KMS-11 (cell line): Measurements from ENCODE around the gene CHMP4A.
A peak's percentile ranks its signal among the peaks of the same experiment; 100 is the strongest.

Source experiments
- H2AFZ ChIP-seq: fragments of 200-600 bp; sonication (generic); 2 replicates; pipeline ENCODE4 v1.6.1; 2016; ENCODE audit warnings: antibody characterized with exemption, mixed run types, low read depth
- H3K27ac ChIP-seq: fragments of 200-600 bp; sonication (generic); 2 replicates; pipeline ENCODE4 v1.6.1; 2016; ENCODE audit warnings: mild to moderate bottlenecking, mixed run types
- H3K27me3 ChIP-seq: fragments of 200-600 bp; sonication (generic); 2 replicates; pipeline ENCODE4 v1.6.1; 2017; ENCODE audit warnings: mild to moderate bottlenecking, low read depth, mixed run types, moderate library complexity; ENCODE audit not compliant: insufficient read depth
- H3K36me3 ChIP-seq: fragments of 200-600 bp; sonication (generic); 2 replicates; pipeline ENCODE4 v1.6.1; 2017; ENCODE audit warnings: mild to moderate bottlenecking, mixed run types; ENCODE audit not compliant: insufficient read depth
- H3K4me1 ChIP-seq: fragments of 200-600 bp; sonication (generic); 2 replicates; pipeline ENCODE4 v1.6.1; 2016; ENCODE audit warnings: mild to moderate bottlenecking, low read depth, mixed run types; ENCODE audit not compliant: poor library complexity, severe bottlenecking
- H3K4me2 ChIP-seq: fragments of 200-600 bp; sonication (generic); 2 replicates; pipeline ENCODE4 v1.7.0; 2016; ENCODE audit warnings: mild to moderate bottlenecking, mixed run types
- H3K4me3 ChIP-seq: fragments of 200-600 bp; sonication (generic); IDR thresholded peaks from 2 replicates; pipeline ENCODE4 v1.6.1; 2017; ENCODE audit warnings: low read depth, low read length, mixed read lengths; ENCODE audit not compliant: insufficient read depth
- H3K79me2 ChIP-seq: fragments of 200-600 bp; sonication (generic); 2 replicates; pipeline ENCODE4 v1.6.1; 2016; ENCODE audit warnings: low read depth, mixed run types; ENCODE audit not compliant: insufficient read depth
- H3K9ac ChIP-seq: fragments of 200-600 bp; sonication (generic); 2 replicates; pipeline ENCODE4 v1.6.1; 2016; ENCODE audit warnings: mild to moderate bottlenecking, mixed run types
- H4K20me1 ChIP-seq: fragments of 200-600 bp; sonication (generic); 2 replicates; pipeline ENCODE4 v1.6.1; 2016; ENCODE audit warnings: mild to moderate bottlenecking, mixed run types; ENCODE audit not compliant: insufficient read depth
- CTCF ChIP-seq: fragments of 200-600 bp; sonication (generic); conservative IDR thresholded peaks from 2 replicates; pipeline ENCODE4 v1.6.1; 2017; ENCODE audit warnings: low read depth, mild to moderate bottlenecking, antibody characterized with exemption, low read length, moderate library complexity, mixed read lengths

Gene CHMP4A

GRCh38 chr14:24212924-24213865, at the start of gene CHMP4A:
Gene CHMP4A (minus strand): TSS chr14:24213488. CDS start chr14:24213439, 49 bp downstream.
- no peaks in the 10 kb centered on the region for H4K20me1 ChIP-seq
- H3K27ac ChIP-seq = peak within 1 kb of the TSS; percentile 89
- no peaks in the 10 kb centered on the region for H3K27me3 ChIP-seq
- TF ChIP-seq CTCF = no peak
- H3K4me1 ChIP-seq = peaks cover 22% of the 10 kb centered on the region
- peak within 1 kb of the TSS; percentile 81 for H3K9ac ChIP-seq
- peak within 1 kb of the TSS; percentile 45; the same call in 1 of the 2 replicates for H2AFZ ChIP-seq
- H3K36me3 ChIP-seq = no peaks in the 10 kb centered on the region
- H3K4me2 ChIP-seq = peak within 1 kb of the TSS; percentile 64
- H3K79me2 ChIP-seq = 0 out of 2 replicates have a peak, but pooled peaks cover 9% of the 10 kb centered on the region
- no peak within 1 kb of the TSS for H3K4me3 ChIP-seq

GRCh38 chr14:24261969-24262327, 48.7 kb upstream of the CHMP4A start:
- Histone ChIP-seq H3K36me3 (no peaks in the 10 kb centered on the region), H4K20me1 (no peaks in the 10 kb centered on the region), H3K4me1 (no peaks in the 10 kb centered on the region), H3K27me3 (no peaks in the 10 kb centered on the region), H3K4me3 (no peak overlapping the region), H3K27ac (no peak overlapping the region), H2AFZ (no peak overlapping the region), H3K79me2 (no peaks in the 10 kb centered on the region), H3K4me2 (no peak overlapping the region), H3K9ac (no peak overlapping the region)
- no peak for TF ChIP-seq CTCF

- H3K4me2 ChIP-seq = no peak overlapping the region
- no peaks in the 10 kb centered on the region for H3K27me3 ChIP-seq
- no peak overlapping the region for H3K27ac ChIP-seq
- no peak overlapping the region for H3K4me3 ChIP-seq
- H3K36me3 ChIP-seq = no peaks in the 10 kb centered on the region
- H3K4me1 ChIP-seq = no peaks in the 10 kb centered on the region
- H3K79me2 ChIP-seq = no peaks in the 10 kb centered on the region
- no peak overlapping the region for H2AFZ ChIP-seq
- no peak for TF ChIP-seq CTCF
- no peaks in the 10 kb centered on the region for H4K20me1 ChIP-seq
- H3K9ac ChIP-seq = no peak overlapping the region
Measured at GRCh38 chr14:24261256-24261968, 48.1 kb upstream of the CHMP4A start.

GRCh38 chr14:24260780-24261157, 47.5 kb upstream of the CHMP4A start:
- H2AFZ ChIP-seq = no peak overlapping the region
- no peaks in the 10 kb centered on the region for H3K27me3 ChIP-seq
- no peak overlapping the region for H3K4me3 ChIP-seq
- no peak overlapping the region for H3K9ac ChIP-seq
- H3K4me1 ChIP-seq = no peaks in the 10 kb centered on the region
- no peaks in the 10 kb centered on the region for H3K36me3 ChIP-seq
- TF ChIP-seq CTCF = no peak
- H3K4me2 ChIP-seq = no peak overlapping the region
- H4K20me1 ChIP-seq = no peaks in the 10 kb centered on the region
- H3K79me2 ChIP-seq = no peaks in the 10 kb centered on the region
- no peak overlapping the region for H3K27ac ChIP-seq
